Stimulated activated CD8-positive, alpha-beta memory T cell treated with anti-CD3 and anti-CD28 coated beads, Interleukin-12 subunit alpha, Interleukin-12 subunit beta, amount 100 ng/mL, for 4 hours (primary cell): Measurements from ENCODE around the gene L1CAM.

Source experiments
- DNase-seq: peaks from one replicate; pipeline ENCODE4 v3.0.0-alpha.2; 2020; ENCODE audit warnings: low read depth

The L1CAM gene

DNA sequence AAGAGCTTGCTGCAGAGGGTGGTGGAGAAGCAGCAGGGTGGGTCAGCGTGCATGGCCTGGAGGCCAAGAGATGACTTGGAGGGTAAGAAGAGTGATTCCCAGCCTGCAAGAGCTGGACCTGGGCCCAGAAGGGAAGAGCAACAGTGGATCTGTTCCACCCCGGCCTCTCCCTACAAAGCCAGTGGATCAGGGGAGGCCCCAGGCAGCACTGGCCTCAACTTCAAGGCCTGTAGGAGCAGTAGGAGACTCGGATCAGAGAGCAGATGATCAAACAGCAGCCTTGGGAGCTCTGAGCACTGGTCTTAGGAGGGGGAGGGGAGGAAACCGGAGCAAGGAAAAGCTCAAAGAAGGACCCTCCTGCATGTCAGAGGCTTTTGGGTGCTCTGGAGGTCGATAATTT, 7.6 kb downstream of the L1CAM start:
- DNase-seq = no peak

DNA sequence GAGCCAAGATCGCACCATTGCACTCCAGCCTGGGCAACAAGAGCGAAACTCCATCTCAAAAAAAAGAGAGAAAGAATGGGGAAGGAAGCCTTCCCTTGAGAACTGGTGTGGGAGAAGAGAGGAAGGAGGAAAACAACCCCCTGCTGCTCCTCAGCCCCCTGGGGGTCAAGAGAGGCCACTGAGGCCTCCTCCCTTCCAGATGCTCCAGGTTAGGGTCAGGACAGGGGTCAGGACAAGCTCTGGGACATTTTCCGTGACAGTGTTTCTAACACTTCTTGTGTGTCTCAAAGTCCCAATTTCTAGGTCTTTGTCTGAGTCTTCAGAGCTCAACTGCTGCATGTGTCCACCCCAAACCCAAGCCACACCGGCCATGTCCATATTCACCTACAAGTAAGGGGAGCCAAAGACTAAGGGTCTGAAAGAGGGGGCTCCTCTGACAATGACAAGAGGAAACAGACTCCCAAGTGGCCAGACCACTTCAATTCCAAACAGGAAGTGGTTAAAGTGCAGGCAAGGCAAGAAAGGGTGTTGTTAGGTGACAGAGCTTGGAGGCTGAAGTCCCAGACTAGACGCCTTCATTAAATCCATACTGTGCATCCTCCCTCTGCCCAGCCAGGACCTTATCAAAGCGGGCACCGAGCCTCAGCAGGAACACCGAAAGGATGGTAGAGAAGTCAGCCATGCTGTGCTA, 8.3 kb downstream of the L1CAM start:
- no peak for DNase-seq

- no peak for DNase-seq
These were observed 9.9 kb downstream of the L1CAM start for GRCh38 chrX:153876112-153876491.

DNA sequence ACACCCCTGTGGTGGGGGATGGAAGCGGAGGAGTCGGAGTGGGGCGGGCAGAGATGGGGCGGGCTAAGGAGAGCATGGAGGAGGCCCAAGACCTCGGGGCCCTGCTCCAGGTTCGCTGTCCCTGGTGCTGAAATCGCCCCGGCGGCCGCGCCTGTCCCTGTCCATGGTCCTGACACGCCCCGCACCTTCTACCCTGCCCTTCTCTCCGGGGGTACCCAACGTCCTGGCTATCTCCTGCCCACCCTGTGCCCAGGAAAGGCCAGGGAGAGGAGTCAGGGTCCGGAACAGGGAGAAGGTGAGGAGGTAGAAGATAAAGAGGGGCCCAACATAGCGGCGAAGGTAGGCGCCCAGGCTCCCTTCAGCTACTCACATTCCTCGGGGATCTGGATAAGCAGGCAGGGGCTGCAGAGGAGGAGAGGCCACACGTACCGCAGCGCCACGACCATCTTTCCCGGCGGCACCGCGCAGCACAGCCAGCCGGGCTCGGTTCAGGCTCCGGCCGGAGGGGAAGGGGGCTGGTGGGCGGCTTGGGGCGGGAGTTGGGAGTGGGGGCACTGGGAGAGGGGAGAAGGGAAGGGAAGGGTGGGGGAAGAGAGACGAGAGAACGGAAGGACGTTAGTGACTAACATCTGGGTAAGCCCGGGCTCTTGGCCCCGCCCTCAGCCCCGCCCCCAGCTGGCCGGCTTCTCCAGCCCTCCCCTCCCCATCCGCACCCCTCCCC, 10.4 kb downstream of the L1CAM start:
- DNase-seq = peak; percentile 39

DNA sequence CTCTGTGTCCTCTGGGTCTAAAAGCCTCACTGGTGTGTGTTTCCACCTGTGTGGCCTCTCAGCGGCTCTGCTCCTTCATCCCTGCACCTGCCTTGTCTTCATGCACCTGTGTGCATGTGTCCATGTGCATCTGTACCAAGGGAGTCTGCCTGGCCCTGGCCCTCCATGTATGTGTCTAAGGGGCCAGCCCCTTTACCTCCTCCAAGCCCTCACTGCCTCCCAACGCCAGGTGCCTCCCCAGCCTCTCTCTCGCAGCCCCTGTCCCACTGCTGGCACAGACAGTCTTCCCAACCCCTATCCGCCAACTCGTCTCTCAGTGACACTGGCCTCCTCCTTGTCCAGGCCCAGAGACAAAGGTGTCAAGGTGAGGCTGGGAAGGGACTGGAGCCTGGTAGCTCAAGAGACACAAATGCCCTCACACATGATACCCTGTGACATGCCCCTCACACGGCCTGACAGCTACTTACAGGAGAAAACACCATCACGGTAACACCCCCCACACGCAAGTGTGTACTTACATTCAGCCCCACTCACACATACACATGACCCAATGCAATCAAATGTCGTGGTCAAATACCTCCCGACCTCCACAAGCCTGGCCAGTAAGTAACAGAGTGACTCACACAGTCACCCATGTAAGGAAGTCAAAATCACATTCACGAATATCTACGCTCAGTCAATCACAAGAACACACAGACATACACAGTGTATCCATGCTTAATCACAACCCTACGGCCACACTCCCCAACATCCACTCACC, 11.4 kb downstream of the L1CAM start:
- DNase-seq = no peak

GRCh38 chrX:153874085-153874365, 11.9 kb downstream of the L1CAM start:
- DNase-seq = no peak

- no peak for DNase-seq
These were observed 12.5 kb downstream of the L1CAM start for GRCh38 chrX:153873282-153874084.

GRCh38 chrX:153871946-153872878, 13.8 kb downstream of the L1CAM start:
- no peak for DNase-seq

DNA sequence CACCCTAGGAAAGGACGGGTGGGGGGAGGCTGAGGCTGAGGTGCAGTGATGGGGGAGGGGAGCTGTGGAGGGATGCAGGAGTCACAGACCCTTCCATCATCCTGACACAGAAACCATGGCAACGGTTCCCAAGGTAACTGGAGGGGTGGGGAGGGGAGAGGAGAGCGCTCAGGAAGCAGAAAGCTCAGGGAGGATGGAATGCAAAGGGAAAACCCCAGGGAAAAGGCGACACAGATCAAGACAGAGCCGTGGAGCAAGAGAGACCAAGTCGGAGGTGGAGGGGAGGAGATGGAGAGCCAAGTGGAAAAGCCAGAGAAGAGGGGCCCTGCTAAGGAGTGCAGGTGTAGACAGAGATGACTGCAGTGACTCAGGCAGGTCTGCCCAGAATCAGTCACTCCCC, 14.5 kb downstream of the L1CAM start:
- no peak for DNase-seq

GRCh38 chrX:153870791-153871360, 15.1 kb downstream of the L1CAM start:
- DNase-seq = no peak

GRCh38 chrX:153870288-153870690, 15.7 kb downstream of the L1CAM start:
- no peak for DNase-seq

DNA sequence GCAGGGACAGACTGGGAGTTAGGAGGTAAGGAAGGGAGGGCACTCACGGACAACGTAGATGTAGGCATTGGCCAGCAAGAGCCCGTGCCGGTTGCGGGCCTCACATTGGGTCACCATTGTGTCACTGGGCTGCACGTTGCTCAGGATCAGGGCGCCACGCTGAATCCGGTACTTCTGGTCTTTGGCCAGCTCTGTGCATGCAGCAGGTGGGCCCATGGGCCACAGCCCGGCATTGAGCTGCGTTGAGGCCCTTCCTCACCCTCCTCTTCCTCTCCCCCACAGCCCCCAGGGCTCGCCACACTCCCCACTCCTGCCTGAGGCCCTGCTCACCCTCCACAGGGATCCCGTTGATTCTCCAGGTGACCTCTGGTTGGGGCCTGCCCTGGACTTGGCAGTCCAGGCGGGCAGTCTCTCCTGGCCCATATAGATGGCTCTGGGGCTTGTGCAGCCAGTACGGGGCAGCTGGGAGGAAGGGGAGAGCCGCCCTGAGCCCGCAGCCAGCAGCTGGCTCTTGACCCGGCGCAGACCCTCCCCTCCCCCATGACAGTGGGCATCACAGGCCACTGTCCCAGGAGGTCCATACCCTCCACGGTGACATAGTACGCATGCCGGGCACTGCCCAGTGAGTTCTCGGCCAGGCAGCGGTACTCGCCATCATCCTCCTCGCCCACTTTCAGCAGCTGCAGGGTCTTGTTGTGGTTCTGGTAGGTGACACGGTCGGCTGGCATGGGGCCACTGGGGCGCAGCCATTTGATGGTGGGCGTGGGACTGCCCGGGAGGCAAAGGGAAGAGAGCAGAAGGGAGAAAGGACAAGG, 16.3 kb downstream of the L1CAM start:
- DNase-seq = no peak

DNA sequence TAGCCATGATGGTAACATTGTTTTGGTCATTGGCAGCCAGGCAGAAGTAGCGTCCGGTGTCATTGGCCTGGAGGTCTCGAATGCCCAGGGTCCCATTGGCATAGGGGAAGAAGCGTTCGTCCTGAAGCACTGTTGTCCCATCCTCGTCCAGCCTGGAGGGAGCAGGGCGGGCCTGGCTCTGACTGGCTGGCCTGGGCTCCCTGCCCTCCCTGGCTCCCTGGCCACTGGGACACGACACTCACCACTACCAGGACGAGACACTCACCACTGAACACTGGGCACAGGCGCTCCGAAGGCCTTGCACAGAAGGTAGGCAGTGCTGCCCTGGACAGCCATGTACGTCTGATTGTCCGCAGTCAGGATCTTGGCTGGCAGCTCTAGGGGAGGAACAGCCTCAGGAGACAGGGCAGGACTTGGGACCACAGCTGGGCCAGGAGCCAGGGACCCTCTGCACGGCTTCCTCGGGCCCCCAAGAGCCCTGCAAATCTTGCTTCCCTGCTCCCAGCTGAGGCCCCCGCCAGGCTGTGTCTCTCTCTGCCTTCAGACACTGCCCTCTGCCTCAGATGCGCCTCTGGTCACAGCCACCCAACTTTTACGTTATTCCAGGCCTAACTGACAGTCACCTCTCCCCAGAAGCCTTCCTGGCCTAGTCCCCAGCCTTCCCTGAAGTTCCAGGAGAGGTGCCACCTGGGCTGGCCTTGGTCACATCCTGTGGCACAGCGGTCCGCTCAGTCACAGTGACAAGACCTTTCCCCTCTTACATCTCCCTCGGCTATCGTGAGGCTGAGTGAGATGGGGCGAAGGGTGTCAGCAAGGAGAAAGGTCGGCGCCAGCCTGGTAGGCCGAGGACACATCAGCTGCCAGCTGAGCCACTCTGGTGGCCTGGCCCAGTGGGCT, 17.1 kb downstream of the L1CAM start:
- DNase-seq = no peak

DNA sequence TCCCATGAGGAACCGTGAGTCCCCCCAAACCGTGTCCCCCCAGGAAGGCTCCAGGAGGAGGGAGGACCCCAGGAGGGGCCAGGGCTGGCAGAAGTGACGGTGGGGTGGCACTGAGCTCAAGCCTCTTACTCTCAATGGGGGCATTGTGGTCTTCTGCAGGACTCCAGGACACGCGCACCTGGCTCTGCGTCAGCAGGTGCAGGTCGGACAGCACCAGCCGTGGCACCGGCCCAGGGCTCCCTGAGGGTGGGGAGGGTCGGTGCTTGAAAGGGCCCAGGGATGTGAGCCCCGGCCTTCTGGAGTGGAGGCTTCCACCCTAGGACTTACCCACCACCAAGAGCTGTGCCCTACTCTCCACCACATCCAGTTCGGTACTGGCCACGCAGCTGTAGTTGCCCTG, 18.3 kb downstream of the L1CAM start:
- no peak for DNase-seq

DNA sequence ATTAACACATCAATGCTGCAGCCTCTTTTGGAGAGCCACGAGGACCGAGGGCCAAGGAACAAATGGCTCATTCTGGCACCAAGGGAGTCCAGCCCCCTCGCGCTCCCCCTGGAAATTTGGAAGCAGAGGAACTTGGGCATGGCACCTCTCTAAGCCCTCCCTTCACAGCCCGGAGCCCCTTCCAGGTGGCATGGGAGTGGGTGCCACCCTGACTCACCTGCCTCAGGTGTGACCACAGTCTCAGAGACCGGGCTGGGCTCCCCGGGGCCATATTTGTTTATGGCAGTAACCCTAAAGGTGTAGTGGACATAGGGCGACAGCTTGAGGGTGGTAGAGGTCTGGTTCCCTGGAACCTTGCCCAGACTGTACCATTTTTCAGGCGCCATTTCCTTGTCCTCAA, 18.8 kb downstream of the L1CAM start:
- DNase-seq = no peak

DNA sequence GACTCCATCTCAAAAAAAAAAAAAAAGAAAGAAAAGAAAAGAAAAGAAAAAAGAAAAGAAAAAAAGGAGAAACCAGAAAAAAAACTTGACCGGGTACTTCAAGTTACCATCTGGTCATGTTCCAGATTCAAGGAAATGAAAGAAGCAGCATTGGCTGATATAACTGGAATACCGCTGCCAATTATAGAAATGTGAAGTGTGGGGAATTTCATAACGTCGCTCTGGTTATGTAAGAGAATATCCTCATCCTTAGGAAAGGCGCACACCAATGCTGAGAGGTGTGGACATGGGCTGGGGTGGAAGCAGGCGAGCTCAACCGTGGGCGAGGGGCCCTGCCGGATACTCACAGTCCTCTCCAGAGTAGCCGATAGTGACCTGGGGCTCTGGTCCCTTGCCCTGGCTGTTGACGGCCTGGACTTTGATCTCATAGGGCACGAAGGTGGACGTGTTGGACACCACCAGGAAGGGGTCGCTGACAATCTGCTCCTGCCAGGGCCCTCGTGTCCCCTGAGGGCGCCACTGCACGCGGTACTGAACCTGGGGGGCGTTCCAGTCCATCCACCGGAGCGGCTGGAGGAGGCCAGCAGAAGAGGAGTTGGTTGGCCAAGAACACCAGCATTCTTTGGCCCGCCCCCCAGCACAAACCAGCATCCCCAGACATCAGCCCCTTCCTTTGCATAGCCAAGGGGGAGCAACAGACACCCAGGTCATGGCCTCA, 19.5 kb downstream of the L1CAM start:
- DNase-seq = no peak

DNA sequence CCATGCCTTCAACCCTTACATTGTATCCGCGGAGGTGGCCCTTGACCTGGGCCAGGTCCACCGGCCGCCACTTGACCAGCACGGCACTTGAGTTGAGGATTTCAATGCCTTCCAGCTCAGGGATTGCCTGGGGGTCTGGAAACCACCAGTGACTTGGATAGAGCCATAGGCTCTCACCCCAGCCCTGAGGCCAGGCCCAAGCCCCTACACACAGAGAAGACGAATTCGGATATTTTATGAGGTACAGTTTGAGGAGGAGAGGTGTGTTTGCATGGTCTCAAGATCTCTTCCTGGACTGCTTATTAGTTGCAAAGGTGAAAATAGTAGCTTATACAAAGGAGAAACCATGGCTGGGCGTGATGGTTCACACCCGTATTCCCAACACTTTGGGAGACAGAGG, 20.3 kb downstream of the L1CAM start:
- DNase-seq = no peak

GRCh38 chrX:153865321-153865580, 20.7 kb downstream of the L1CAM start:
- DNase-seq = no peak
